ENCODE measurements around the gene TCF12.

GRCh38 chr15:57203906-57204305 lies 285.5 kb downstream of the TCF12 start:
- TF ChIP-seq, protein P1, sequence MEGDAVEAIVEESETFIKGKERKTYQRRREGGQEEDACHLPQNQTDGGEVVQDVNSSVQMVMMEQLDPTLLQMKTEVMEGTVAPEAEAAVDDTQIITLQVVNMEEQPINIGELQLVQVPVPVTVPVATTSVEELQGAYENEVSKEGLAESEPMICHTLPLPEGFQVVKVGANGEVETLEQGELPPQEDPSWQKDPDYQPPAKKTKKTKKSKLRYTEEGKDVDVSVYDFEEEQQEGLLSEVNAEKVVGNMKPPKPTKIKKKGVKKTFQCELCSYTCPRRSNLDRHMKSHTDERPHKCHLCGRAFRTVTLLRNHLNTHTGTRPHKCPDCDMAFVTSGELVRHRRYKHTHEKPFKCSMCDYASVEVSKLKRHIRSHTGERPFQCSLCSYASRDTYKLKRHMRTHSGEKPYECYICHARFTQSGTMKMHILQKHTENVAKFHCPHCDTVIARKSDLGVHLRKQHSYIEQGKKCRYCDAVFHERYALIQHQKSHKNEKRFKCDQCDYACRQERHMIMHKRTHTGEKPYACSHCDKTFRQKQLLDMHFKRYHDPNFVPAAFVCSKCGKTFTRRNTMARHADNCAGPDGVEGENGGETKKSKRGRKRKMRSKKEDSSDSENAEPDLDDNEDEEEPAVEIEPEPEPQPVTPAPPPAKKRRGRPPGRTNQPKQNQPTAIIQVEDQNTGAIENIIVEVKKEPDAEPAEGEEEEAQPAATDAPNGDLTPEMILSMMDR (IDR thresholded peaks at IDR 0.05), result no peak
- TF ChIP-seq POLR2A (IDR thresholded peaks at IDR 0.05), result no peak
- TF ChIP-seq POLR2AphosphoS5 (IDR thresholded peaks at IDR 0.05; ENCODE audit: insufficient read depth in 1 of 2, low read depth in 1 of 2), result no peak
